BLaER1 (cell line): Measurements from ENCODE around the gene CDKL5.

Experiments used
- H3K27ac ChIP-seq: shearing (Covaris generic); formaldehyde crosslinking; 2 replicates; pipeline ENCODE4 v1.8.1; 2022
- H3K27me3 ChIP-seq: shearing (Covaris generic); formaldehyde crosslinking; 2 replicates; pipeline ENCODE4 v1.8.1; 2022
- H3K36me3 ChIP-seq: shearing (Covaris generic); formaldehyde crosslinking; 2 replicates; pipeline ENCODE4 v1.8.1; 2022
- H3K4me1 ChIP-seq: shearing (Covaris generic); formaldehyde crosslinking; 2 replicates; pipeline ENCODE4 v1.8.1; 2022
- H3K4me2 ChIP-seq: shearing (Covaris generic); formaldehyde crosslinking; 2 replicates; pipeline ENCODE4 v1.8.1; 2022
- H3K4me3 ChIP-seq: shearing (Covaris generic); formaldehyde crosslinking; 2 replicates; pipeline ENCODE4 v1.8.1; 2022
- H3K9ac ChIP-seq: shearing (Covaris generic); formaldehyde crosslinking; 2 replicates; pipeline ENCODE4 v1.8.1; 2022
- H3K9me3 ChIP-seq: shearing (Covaris generic); formaldehyde crosslinking; 2 replicates; pipeline ENCODE4 v1.8.1; 2022
- H4K20me1 ChIP-seq: shearing (Covaris generic); formaldehyde crosslinking; 2 replicates; pipeline ENCODE4 v1.8.1; 2022
- Cebpa-rat ChIP-seq: shearing (Covaris generic); IDR thresholded peaks from 2 replicates; pipeline ENCODE4 v1.8.1; 2022

The CDKL5 gene

GRCh38 chrX:18449236-18449635 lies 23.8 kb downstream of the CDKL5 start:
- H3K27me3 ChIP-seq = peaks cover 88% of the 10 kb centered on the region
- H3K4me2 ChIP-seq = no peak overlapping the region
- no peak overlapping the region for H3K9ac ChIP-seq

DNA sequence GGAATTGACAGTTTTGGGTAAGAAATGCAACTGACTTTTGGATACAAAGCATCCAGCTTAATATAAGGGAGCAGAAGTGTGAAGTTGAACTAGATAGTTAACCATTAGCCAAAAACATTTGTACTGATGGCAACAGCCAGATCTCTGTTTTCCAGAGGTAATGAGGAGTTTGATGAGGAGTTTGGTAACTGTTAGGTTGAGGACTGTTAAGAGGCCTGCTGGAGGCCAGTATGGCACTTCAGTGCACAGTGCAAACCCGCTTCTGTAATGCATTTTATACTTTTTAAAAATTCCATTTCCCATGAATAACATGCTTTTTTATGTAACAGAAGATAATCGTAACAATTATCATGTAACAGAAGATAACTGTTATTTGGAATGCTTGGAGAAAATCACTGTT lies 30.0 kb downstream of the CDKL5 start:
- Histone ChIP-seq H3K9ac (no peak overlapping the region), H3K4me2 (no peak overlapping the region)
- TF ChIP-seq Cebpa-rat = no peak

More at GRCh38 chrX:18449236-18449635, 23.8 kb downstream of the CDKL5 start:
- Histone ChIP-seq H3K36me3 (no peaks in the 10 kb centered on the region), H3K27ac (no peak overlapping the region), H3K4me3 (no peak overlapping the region), H3K9me3 (no peaks in the 10 kb centered on the region; the same call in 1 of the 2 replicates), H3K4me1 (no peaks in the 10 kb centered on the region), H4K20me1 (no peaks in the 10 kb centered on the region; the same call in 1 of the 2 replicates)
- TF ChIP-seq Cebpa-rat = no peak

DNA sequence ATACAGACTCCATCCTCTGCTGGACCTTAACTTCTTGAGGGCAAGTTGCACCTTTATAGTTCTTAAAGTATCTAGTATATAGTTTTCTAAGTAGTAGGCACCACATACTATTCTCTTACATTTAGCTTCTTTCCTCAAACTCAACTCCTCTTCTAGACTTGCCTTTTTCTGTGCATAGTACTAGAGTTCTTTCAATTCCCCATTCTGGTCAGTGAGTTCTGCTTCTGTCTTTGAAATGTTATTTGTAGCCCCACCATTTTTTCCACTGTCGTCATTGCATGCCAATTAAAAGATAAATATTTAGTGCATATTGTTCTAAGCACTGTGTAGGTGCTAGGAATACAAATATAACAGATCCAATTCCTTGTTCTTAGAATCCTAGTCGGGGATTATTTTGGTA lies 31.6 kb downstream of the CDKL5 start:
- no peak overlapping the region for H3K4me3 ChIP-seq
- H3K27ac ChIP-seq = no peak overlapping the region
- H3K4me1 ChIP-seq = no peaks in the 10 kb centered on the region
- H3K4me2 ChIP-seq = no peak overlapping the region
- H3K27me3 ChIP-seq = peaks cover 76% of the 10 kb centered on the region
- no peak for TF ChIP-seq Cebpa-rat
- no peaks in the 10 kb centered on the region for H3K36me3 ChIP-seq
- no peaks in the 10 kb centered on the region for H4K20me1 ChIP-seq
- H3K9me3 ChIP-seq = no peaks in the 10 kb centered on the region
- H3K9ac ChIP-seq = no peak overlapping the region

More for the DNA sequence above, 30.0 kb downstream of the CDKL5 start:
- Histone ChIP-seq H3K36me3 (no peaks in the 10 kb centered on the region), H3K27ac (no peak overlapping the region), H3K27me3 (peaks cover 77% of the 10 kb centered on the region), H3K4me3 (no peak overlapping the region), H3K9me3 (no peaks in the 10 kb centered on the region; the same call in 1 of the 2 replicates), H4K20me1 (no peaks in the 10 kb centered on the region), H3K4me1 (no peaks in the 10 kb centered on the region)

DNA sequence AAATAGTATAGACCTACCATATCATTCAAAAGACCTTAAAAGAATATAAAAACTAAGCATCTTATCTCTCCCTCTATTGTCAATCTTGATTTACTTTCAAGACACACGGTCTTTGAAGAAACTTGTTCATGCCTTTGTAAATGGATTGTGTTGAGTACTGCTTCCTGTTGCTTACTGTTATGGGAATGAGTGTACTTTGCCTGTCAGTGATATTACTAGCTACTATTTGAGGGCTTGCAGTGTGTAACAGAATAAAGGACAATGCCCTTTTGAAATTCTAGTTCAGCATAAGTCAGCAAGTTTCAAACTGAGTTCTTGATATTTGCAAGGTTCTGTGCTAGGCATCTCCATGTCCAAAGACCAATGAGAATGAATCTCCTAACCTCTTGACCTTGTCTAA lies 36.0 kb downstream of the CDKL5 start:
- H3K4me2 ChIP-seq = no peak overlapping the region
- H3K4me3 ChIP-seq = no peak overlapping the region
- no peaks in the 10 kb centered on the region for H3K36me3 ChIP-seq
- no peaks in the 10 kb centered on the region for H4K20me1 ChIP-seq
- no peaks in the 10 kb centered on the region for H3K4me1 ChIP-seq
- no peaks in the 10 kb centered on the region for H3K9me3 ChIP-seq
- no peak overlapping the region for H3K27ac ChIP-seq
- H3K9ac ChIP-seq = no peak overlapping the region
- peaks cover 69% of the 10 kb centered on the region for H3K27me3 ChIP-seq
- TF ChIP-seq Cebpa-rat = no peak

- Histone ChIP-seq H4K20me1 (no peaks in the 10 kb centered on the region), H3K9me3 (no peaks in the 10 kb centered on the region), H3K4me2 (no peak overlapping the region), H3K9ac (no peak overlapping the region), H3K36me3 (no peaks in the 10 kb centered on the region), H3K4me3 (no peak overlapping the region), H3K4me1 (no peaks in the 10 kb centered on the region), H3K27me3 (peaks cover 60% of the 10 kb centered on the region), H3K27ac (no peak overlapping the region)
- TF ChIP-seq Cebpa-rat = no peak
These were observed 39.1 kb downstream of the CDKL5 start for GRCh38 chrX:18464499-18464898.

GRCh38 chrX:18465051-18465450 lies 39.6 kb downstream of the CDKL5 start:
- H3K9me3 ChIP-seq = no peaks in the 10 kb centered on the region
- H3K27me3 ChIP-seq = peaks cover 57% of the 10 kb centered on the region
- no peak overlapping the region for H3K27ac ChIP-seq
- no peak overlapping the region for H3K4me2 ChIP-seq
- H3K4me3 ChIP-seq = no peak overlapping the region
- no peak overlapping the region for H3K9ac ChIP-seq
- H3K36me3 ChIP-seq = no peaks in the 10 kb centered on the region
- H4K20me1 ChIP-seq = no peaks in the 10 kb centered on the region
- TF ChIP-seq Cebpa-rat = no peak
- no peaks in the 10 kb centered on the region for H3K4me1 ChIP-seq

- no peaks in the 10 kb centered on the region for H3K4me1 ChIP-seq
These were observed 43.2 kb downstream of the CDKL5 start for GRCh38 chrX:18468599-18468998.

DNA sequence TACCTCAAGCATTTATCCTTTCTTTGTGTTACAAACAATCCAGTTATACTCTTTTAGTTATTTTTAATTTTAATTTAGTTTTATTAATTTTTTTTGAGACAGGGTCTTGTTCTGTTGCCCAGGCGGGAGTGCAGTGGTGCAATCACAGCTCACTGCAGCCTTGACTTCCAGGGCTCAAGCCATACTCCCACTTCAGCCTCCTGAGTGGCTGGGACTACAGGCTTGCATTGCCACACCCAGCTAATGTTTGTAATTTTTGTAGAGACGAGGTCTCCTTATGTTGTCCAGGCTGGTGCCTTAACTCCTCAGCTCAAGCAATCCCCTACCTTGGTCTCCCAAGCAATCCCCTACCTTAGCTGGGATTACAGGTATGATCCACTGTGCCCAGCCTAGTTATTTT lies 45.9 kb downstream of the CDKL5 start:
- Histone ChIP-seq H3K4me2 (no peak overlapping the region), H3K9ac (no peak overlapping the region)

More at GRCh38 chrX:18468599-18468998, 43.2 kb downstream of the CDKL5 start:
- Histone ChIP-seq H3K9me3 (no peaks in the 10 kb centered on the region), H3K36me3 (no peaks in the 10 kb centered on the region), H3K4me2 (no peak overlapping the region), H3K27ac (no peak overlapping the region), H3K27me3 (peaks cover 57% of the 10 kb centered on the region), H4K20me1 (no peaks in the 10 kb centered on the region; the same call in 1 of the 2 replicates), H3K4me3 (no peak overlapping the region), H3K9ac (no peak overlapping the region)
- no peak for TF ChIP-seq Cebpa-rat

GRCh38 chrX:18490806-18491555 lies 65.6 kb downstream of the CDKL5 start:
- H3K36me3 ChIP-seq = no peaks in the 10 kb centered on the region
- H3K27ac ChIP-seq = no peak overlapping the region
- no peak for TF ChIP-seq Cebpa-rat

More for the DNA sequence above, 45.9 kb downstream of the CDKL5 start:
- no peaks in the 10 kb centered on the region for H3K4me1 ChIP-seq
- no peak overlapping the region for H3K4me3 ChIP-seq
- peaks cover 59% of the 10 kb centered on the region for H3K27me3 ChIP-seq
- no peaks in the 10 kb centered on the region for H3K36me3 ChIP-seq
- H3K9me3 ChIP-seq = no peaks in the 10 kb centered on the region
- H3K27ac ChIP-seq = no peak overlapping the region
- no peaks in the 10 kb centered on the region; the same call in 1 of the 2 replicates for H4K20me1 ChIP-seq
- no peak for TF ChIP-seq Cebpa-rat

DNA sequence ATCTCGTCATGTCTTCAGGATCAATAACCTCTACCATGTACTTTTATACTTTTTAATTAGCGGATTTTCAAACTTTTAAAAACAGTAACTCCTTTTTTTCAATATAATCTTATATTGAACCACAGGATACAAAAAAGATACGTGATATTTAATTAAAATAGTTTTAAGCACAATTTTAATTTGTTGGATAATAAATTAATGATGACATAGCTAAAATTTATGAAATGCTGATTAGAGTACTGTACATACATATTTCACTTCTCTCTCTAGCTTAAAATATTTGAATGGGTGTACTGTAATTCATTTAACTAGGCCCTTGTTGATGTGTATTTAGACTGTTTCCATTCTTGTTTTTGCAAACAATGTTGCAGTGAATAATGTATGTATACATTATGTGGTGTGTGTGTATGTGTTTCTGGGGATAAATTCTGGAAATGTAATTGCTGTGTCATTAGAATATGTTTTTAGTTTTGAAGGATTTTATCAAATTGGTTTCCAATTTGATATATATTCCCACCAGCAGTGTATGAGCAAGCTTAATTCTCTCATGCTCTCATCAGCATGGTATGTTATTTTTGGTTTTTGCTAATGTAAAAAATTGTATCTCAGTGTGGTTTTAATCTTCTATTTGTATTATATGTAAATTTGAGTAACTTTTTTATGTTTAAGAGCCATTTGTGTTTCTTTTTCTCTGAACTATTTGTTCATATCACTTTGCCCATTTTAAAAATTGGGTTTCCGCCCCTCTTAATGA lies 66.4 kb downstream of the CDKL5 start:
- no peaks in the 10 kb centered on the region for H3K9me3 ChIP-seq
- H3K36me3 ChIP-seq = no peaks in the 10 kb centered on the region
- H3K27me3 ChIP-seq = peaks cover 86% of the 10 kb centered on the region
- H3K4me2 ChIP-seq = no peak overlapping the region
- TF ChIP-seq Cebpa-rat = no peak
- H4K20me1 ChIP-seq = no peaks in the 10 kb centered on the region
- H3K4me3 ChIP-seq = no peak overlapping the region
- no peak overlapping the region for H3K9ac ChIP-seq
- no peak overlapping the region for H3K27ac ChIP-seq
- H3K4me1 ChIP-seq = no peaks in the 10 kb centered on the region

More at GRCh38 chrX:18490806-18491555, 65.6 kb downstream of the CDKL5 start:
- H3K4me3 ChIP-seq = no peak overlapping the region
- no peaks in the 10 kb centered on the region for H4K20me1 ChIP-seq
- no peaks in the 10 kb centered on the region for H3K9me3 ChIP-seq
- peaks cover 86% of the 10 kb centered on the region for H3K27me3 ChIP-seq
- no peak overlapping the region for H3K9ac ChIP-seq
- H3K4me1 ChIP-seq = no peaks in the 10 kb centered on the region
- H3K4me2 ChIP-seq = no peak overlapping the region
